HG03460 (cell line): ENCODE data around the gene CASP14.
"Not testable (repeated sequence)": the region's sequence is repeated elsewhere in the genome, so short reads cannot be mapped to it uniquely, and the experiment has no call there.

Experiments
- ATAC-seq: cut with Tn5 transposase; IDR thresholded peaks from one replicate; pipeline ENCODE4 v1.9.1; 2021; ENCODE audit not compliant: unreplicated experiment

The CASP14 gene

GRCh38 chr19:15048885-15049541 lies at the start of gene CASP14:
TSS of gene CASP14 (plus strand) at chr19:15049480. CDS start at chr19:15052252, 2,772 bp downstream.
- no peak for ATAC-seq

GRCh38 chr19:15008308-15008707 lies 41.0 kb upstream of the CASP14 start:
- no peak for ATAC-seq

- ATAC-seq: no peak
These were observed 38.6 kb upstream of the CASP14 start for GRCh38 chr19:15010501-15011300.

GRCh38 chr19:15014579-15014978 lies 34.7 kb upstream of the CASP14 start:
- ATAC-seq: no peak

GRCh38 chr19:15015946-15016542 lies 33.2 kb upstream of the CASP14 start:
- ATAC-seq: no peak

GRCh38 chr19:15018836-15019235 lies 30.4 kb upstream of the CASP14 start:
- ATAC-seq: not testable (repeated sequence)

- ATAC-seq: no peak
These were observed 27.8 kb upstream of the CASP14 start for GRCh38 chr19:15021286-15022007.

- ATAC-seq: no peak
These were observed 26.5 kb upstream of the CASP14 start for GRCh38 chr19:15022752-15023151.

GRCh38 chr19:15025217-15025616 lies 24.1 kb upstream of the CASP14 start:
- no peak for ATAC-seq

GRCh38 chr19:15028490-15028889 lies 20.8 kb upstream of the CASP14 start:
- no peak for ATAC-seq

GRCh38 chr19:15031675-15032074 lies 17.6 kb upstream of the CASP14 start:
- ATAC-seq: no peak

GRCh38 chr19:15035795-15036311 lies 13.4 kb upstream of the CASP14 start:
- no peak for ATAC-seq

GRCh38 chr19:15037586-15037985 lies 11.7 kb upstream of the CASP14 start:
- no peak for ATAC-seq

GRCh38 chr19:15038294-15038693 lies 11.0 kb upstream of the CASP14 start:
- ATAC-seq: no peak

- ATAC-seq: no peak
These were observed 7.3 kb upstream of the CASP14 start for GRCh38 chr19:15042003-15042402.

- ATAC-seq: no peak
These were observed 6.5 kb upstream of the CASP14 start for GRCh38 chr19:15042826-15043225.

GRCh38 chr19:15045506-15045905 lies 3.8 kb upstream of the CASP14 start:
- no peak for ATAC-seq

- no peak for ATAC-seq
These were observed 1.6 kb upstream of the CASP14 start for GRCh38 chr19:15047680-15048079.

GRCh38 chr19:15048128-15048527 lies 1.2 kb upstream of the CASP14 start:
- no peak for ATAC-seq

- no peak for ATAC-seq
These were observed 1.4 kb downstream of the CASP14 start for GRCh38 chr19:15050639-15051038.

- ATAC-seq: no peak
These were observed 12.8 kb downstream of the CASP14 start for GRCh38 chr19:15062036-15062435.
